Mesendoderm (in vitro differentiated cells): Measurements from ENCODE around the gene ATCAY.
A peak's percentile ranks its signal among the peaks of the same experiment; 100 is the strongest.
"Not testable (repeated sequence)": the region's sequence is repeated elsewhere in the genome, so short reads cannot be mapped to it uniquely, and the experiment has no call there.

Experiments
- DNase-seq: peaks from one replicate; pipeline ENCODE4 v3.0.0; 2013
- H2AK5ac ChIP-seq: 2 replicates; pipeline ENCODE4 v1.6.1; 2013; ENCODE audit warnings: low read length, inconsistent platforms
- H2BK120ac ChIP-seq: 2 replicates; pipeline ENCODE4 v1.6.1; 2013; ENCODE audit warnings: low read depth, mild to moderate bottlenecking, low read length, moderate library complexity, mixed read lengths
- H2BK15ac ChIP-seq: replicated peaks from 2 replicates; pipeline ENCODE4 v1.6.1; 2013; ENCODE audit warnings: low read depth, mild to moderate bottlenecking, moderate library complexity
- H2BK5ac ChIP-seq: 2 replicates; pipeline ENCODE4 v1.6.1; 2013; ENCODE audit warnings: low read length, inconsistent platforms
- H3K18ac ChIP-seq: 2 replicates; pipeline ENCODE4 v1.6.1; 2013; ENCODE audit warnings: mild to moderate bottlenecking, low read length, mixed read lengths
- H3K23ac ChIP-seq: one replicate; pipeline ENCODE4 v1.6.1; 2013; ENCODE audit warnings: low read length
- H3K27ac ChIP-seq: 2 replicates; pipeline ENCODE4 v1.5.1; 2013; ENCODE audit warnings: low read depth, mild to moderate bottlenecking, inconsistent platforms, low read length, moderate library complexity
- H3K27me3 ChIP-seq: 2 replicates; pipeline ENCODE4 v1.6.1; 2013; ENCODE audit warnings: low read length, control low read depth, mild to moderate bottlenecking, inconsistent platforms; ENCODE audit not compliant: insufficient read depth, poor library complexity
- H3K36me3 ChIP-seq: 2 replicates; pipeline ENCODE4 v1.6.1; 2013; ENCODE audit warnings: low read length, inconsistent platforms; ENCODE audit not compliant: control insufficient read depth, insufficient read depth
- H3K4ac ChIP-seq: one replicate; pipeline ENCODE4 v1.6.1; 2013; ENCODE audit warnings: low read depth, mild to moderate bottlenecking, low read length, moderate library complexity
- H3K4me1 ChIP-seq: 2 replicates; pipeline ENCODE4 v1.6.1; 2013; ENCODE audit warnings: low read depth, low read length, inconsistent platforms; ENCODE audit not compliant: control insufficient read depth
- H3K4me2 ChIP-seq: 2 replicates; pipeline ENCODE4 v1.6.1; 2013; ENCODE audit warnings: low read length
- H3K4me3 ChIP-seq: 2 replicates; pipeline ENCODE4 v1.5.1; 2013; ENCODE audit warnings: mild to moderate bottlenecking, low read length
- H3K56ac ChIP-seq: one replicate; pipeline ENCODE4 v1.6.1; 2013; ENCODE audit warnings: low read length
- H3K79me1 ChIP-seq: 2 replicates; pipeline ENCODE4 v1.6.1; 2013; ENCODE audit warnings: low read length, inconsistent platforms
- H3K79me2 ChIP-seq: 2 replicates; pipeline ENCODE4 v1.6.1; 2013; ENCODE audit warnings: mild to moderate bottlenecking, low read length; ENCODE audit not compliant: control insufficient read depth, insufficient read depth
- H3K9ac ChIP-seq: 2 replicates; pipeline ENCODE4 v1.6.1; 2013; ENCODE audit warnings: low read length, inconsistent platforms
- H4K5ac ChIP-seq: one replicate; pipeline ENCODE4 v1.6.1; 2013; ENCODE audit warnings: low read length
- H4K8ac ChIP-seq: one replicate; pipeline ENCODE4 v1.6.1; 2013; ENCODE audit warnings: low read depth, mild to moderate bottlenecking, control low read depth, low read length, moderate library complexity
- WGBS: extraction: QIAGEN DNeasy Blood & Tissue Kit; methylation state at CpG from one replicate; pipeline ENCODE4 v1.1.7; 2013; ENCODE audit warnings: low lambda C conversion rate, missing lambda C conversion rate; ENCODE audit not compliant: insufficient coverage; ENCODE audit errors: extremely low coverage; 5-methylcytosine and 5-hydroxymethylcytosine counted together

ATCAY gene

DNA sequence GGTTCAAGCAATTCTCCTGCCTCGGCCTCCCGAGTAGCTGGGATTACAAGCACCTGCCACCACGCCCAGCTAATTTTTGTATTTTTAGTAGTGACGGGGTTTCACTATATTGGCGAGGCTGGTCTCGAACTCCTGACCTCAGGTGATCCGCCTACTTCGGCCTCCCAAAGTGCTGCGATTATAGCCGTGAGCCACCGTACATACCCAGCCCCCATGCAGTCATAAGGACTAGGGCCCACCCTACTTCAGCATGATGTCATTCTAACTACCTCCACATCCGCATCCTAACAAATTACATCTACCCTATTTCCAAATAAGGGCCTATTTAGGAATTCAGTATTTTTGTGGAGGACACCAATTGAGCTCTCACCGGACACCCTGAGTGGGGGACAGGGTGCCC is 74.8 kb downstream of the ATCAY start:
- not testable (repeated sequence) for H3K79me1 ChIP-seq, H4K5ac ChIP-seq, H3K56ac ChIP-seq, H3K4me1 ChIP-seq, H2BK5ac ChIP-seq, H3K4me2 ChIP-seq, H2AK5ac ChIP-seq, H3K4ac ChIP-seq, H2BK15ac ChIP-seq, H3K27ac ChIP-seq, H2BK120ac ChIP-seq, H3K79me2 ChIP-seq, H3K9ac ChIP-seq, H3K23ac ChIP-seq, H4K8ac ChIP-seq, H3K36me3 ChIP-seq, H3K18ac ChIP-seq, H3K4me3 ChIP-seq, H3K27me3 ChIP-seq, DNase-seq
- WGBS: no CpG with 5 or more reads among the region's 13 CpGs

DNA sequence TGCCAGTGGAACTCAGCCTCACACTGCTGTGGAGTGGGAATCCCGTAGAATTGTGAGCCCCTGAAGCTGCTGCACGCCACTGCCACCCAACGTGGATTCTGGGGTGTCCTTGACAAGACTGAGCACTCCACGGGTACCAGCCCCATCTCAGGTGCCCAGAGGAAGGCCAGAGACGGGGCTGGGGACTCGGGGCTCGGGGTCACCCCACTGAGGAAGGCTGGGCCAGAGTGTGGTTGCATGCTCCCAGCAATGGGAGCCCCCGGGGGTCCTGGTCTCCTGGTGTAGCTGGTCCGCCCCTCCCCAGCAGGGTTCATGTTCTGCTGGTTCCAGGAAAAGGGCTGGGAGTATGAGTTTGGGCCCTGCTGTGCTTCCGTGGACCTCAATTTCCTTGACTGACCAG is 75.2 kb downstream of the ATCAY start:
- peak overlapping the region; percentile 34 for H3K27ac ChIP-seq

DNA sequence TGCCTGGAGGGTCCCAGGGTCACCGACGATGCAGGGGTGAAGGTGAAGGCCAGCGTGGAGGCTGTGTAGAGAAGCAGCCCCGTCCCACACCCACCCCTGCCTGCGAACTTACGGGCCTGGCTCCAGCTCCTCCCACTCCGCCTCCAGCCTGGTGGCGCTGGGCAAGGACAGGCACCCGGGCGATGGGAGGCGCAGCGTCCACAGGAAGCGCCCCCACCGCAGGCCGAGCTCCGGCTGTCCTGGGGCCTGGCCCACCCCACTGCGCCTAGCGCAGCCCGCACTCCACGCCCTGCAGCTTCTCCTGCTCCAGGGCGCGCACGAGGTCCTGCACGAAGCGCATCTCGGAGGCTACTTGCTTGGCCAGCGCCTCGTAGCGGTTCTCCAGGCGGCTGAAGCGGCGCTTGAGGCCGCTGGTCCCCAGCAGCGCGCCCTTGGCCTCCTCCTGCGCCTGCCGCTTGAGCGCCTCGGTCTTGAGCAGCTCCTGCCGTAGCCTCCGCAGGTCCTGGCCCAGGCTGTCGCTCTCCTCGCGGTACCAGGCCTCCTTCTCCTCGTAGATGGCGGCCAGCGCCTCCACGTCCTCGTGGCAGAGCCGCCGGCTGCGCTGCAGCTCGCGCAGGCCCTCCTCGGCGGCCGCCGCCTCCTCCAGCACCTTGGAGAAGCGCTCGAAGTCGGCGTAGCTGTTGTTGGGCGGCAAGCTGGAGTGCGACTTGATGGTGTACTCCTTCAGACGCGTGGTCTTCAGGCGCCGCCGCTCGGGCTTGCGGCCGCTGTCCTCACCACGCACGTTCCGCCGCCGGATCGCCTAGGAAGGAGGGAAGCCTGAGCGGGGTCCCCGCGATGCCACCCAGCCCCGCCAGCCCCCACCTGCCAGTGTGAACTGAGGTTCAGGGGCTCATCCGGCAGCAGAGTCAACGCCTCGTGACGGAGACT is 78.6 kb downstream of the ATCAY start:
- DNase-seq: no peak
- no peak overlapping the region for H2BK15ac ChIP-seq
- WGBS: no CpG with 5 or more reads among the region's 86 CpGs
- no peak overlapping the region for H2BK120ac ChIP-seq
- H3K27ac ChIP-seq: no peak overlapping the region
- no peaks in the 10 kb centered on the region for H3K79me2 ChIP-seq
- no peaks in the 10 kb centered on the region for H3K79me1 ChIP-seq
- H4K8ac ChIP-seq: no peak overlapping the region
- no peak overlapping the region for H3K4ac ChIP-seq
- H3K4me1 ChIP-seq: no peaks in the 10 kb centered on the region
- H3K23ac ChIP-seq: no peak overlapping the region
- no peaks in the 10 kb centered on the region for H3K27me3 ChIP-seq
- H3K9ac ChIP-seq: no peak overlapping the region
- H3K4me2 ChIP-seq: no peak overlapping the region
- no peak overlapping the region for H4K5ac ChIP-seq
- H2BK5ac ChIP-seq: no peak overlapping the region
- peaks cover 7% of the 10 kb centered on the region for H3K36me3 ChIP-seq
- H3K18ac ChIP-seq: no peak overlapping the region
- no peak overlapping the region for H3K56ac ChIP-seq
- H2AK5ac ChIP-seq: no peak overlapping the region
- no peak overlapping the region for H3K4me3 ChIP-seq

More for the DNA sequence above, 75.2 kb downstream of the ATCAY start:
- H3K79me2 ChIP-seq: no peaks in the 10 kb centered on the region
- no peak overlapping the region for H3K9ac ChIP-seq
- no peak overlapping the region for H3K18ac ChIP-seq
- no peak overlapping the region for H3K4ac ChIP-seq
- H3K79me1 ChIP-seq: no peaks in the 10 kb centered on the region
- no peak overlapping the region for H2BK120ac ChIP-seq
- no peaks in the 10 kb centered on the region for H3K27me3 ChIP-seq
- DNase-seq: no peak
- H4K5ac ChIP-seq: no peak overlapping the region
- WGBS: no CpG with 5 or more reads among the region's 10 CpGs
- no peak overlapping the region for H3K56ac ChIP-seq
- H3K4me1 ChIP-seq: no peaks in the 10 kb centered on the region
- no peak overlapping the region for H4K8ac ChIP-seq
- no peak overlapping the region for H3K4me3 ChIP-seq
- H2BK5ac ChIP-seq: no peak overlapping the region
- H3K4me2 ChIP-seq: no peak overlapping the region
- H2AK5ac ChIP-seq: no peak overlapping the region
- peaks cover 6% of the 10 kb centered on the region for H3K36me3 ChIP-seq
- no peak overlapping the region for H2BK15ac ChIP-seq
- H3K23ac ChIP-seq: no peak overlapping the region

GRCh38 chr19:3959766-3960131 is 79.3 kb downstream of the ATCAY start:
- Histone ChIP-seq H2AK5ac (no peak overlapping the region), H3K23ac (no peak overlapping the region), H3K4ac (no peak overlapping the region), H4K8ac (no peak overlapping the region), H4K5ac (no peak overlapping the region), H3K4me2 (no peak overlapping the region), H3K18ac (no peak overlapping the region), H3K56ac (no peak overlapping the region), H3K4me1 (no peaks in the 10 kb centered on the region), H3K27ac (no peak overlapping the region), H3K79me1 (no peaks in the 10 kb centered on the region), H2BK15ac (no peak overlapping the region), H3K36me3 (peaks cover 8% of the 10 kb centered on the region), H2BK5ac (no peak overlapping the region), H3K27me3 (no peaks in the 10 kb centered on the region), H2BK120ac (no peak overlapping the region), H3K79me2 (no peaks in the 10 kb centered on the region), H3K9ac (no peak overlapping the region), H3K4me3 (no peak overlapping the region)
- DNase-seq: no peak
- no CpG with 5 or more reads among the region's 15 CpGs for WGBS

- no CpG with 5 or more reads among the region's 24 CpGs for WGBS
- no peak overlapping the region for H3K4ac ChIP-seq
- H3K4me2 ChIP-seq: no peak overlapping the region
- no peak overlapping the region for H3K27ac ChIP-seq
- H3K4me3 ChIP-seq: no peak overlapping the region
- H3K23ac ChIP-seq: no peak overlapping the region
- no peak overlapping the region for H4K8ac ChIP-seq
- no peak overlapping the region for H2BK15ac ChIP-seq
- H3K56ac ChIP-seq: no peak overlapping the region
- no peak overlapping the region for H2BK120ac ChIP-seq
- no peak overlapping the region for H3K18ac ChIP-seq
- H2AK5ac ChIP-seq: no peak overlapping the region
- H2BK5ac ChIP-seq: no peak overlapping the region
- H3K79me2 ChIP-seq: peaks cover 6% of the 10 kb centered on the region
- DNase-seq: no peak
- H3K79me1 ChIP-seq: peaks cover 4% of the 10 kb centered on the region
- no peaks in the 10 kb centered on the region for H3K4me1 ChIP-seq
- peaks cover 8% of the 10 kb centered on the region for H3K36me3 ChIP-seq
- H4K5ac ChIP-seq: no peak overlapping the region
- H3K9ac ChIP-seq: no peak overlapping the region
- H3K27me3 ChIP-seq: no peaks in the 10 kb centered on the region
Measured at GRCh38 chr19:3961007-3961406, 80.5 kb downstream of the ATCAY start.
